NCI-H446 (cell line): Measurements from ENCODE around the gene FILIP1L.

Experiments used
- DNase-seq, 2 experiments: peaks; one replicate each; lab custom pipeline; 2025; lab: John Stamatoyannopoulos, UW

FILIP1L gene

GRCh38 chr3:99891610-99892285, 222.6 kb downstream of the FILIP1L start:
- no peak for DNase-seq

GRCh38 chr3:99885851-99886250, 228.4 kb downstream of the FILIP1L start:
- DNase-seq, result no peak

GRCh38 chr3:99885085-99885484, 229.2 kb downstream of the FILIP1L start:
- no peak for DNase-seq

- no peak for DNase-seq
Observed at GRCh38 chr3:99884484-99884883, 229.8 kb downstream of the FILIP1L start.

- DNase-seq, result no peak
Observed at GRCh38 chr3:99883693-99884092, 230.6 kb downstream of the FILIP1L start.

- DNase-seq, result no peak
Observed at GRCh38 chr3:99883138-99883461, 231.2 kb downstream of the FILIP1L start.

GRCh38 chr3:99882436-99883137, 231.7 kb downstream of the FILIP1L start:
- DNase-seq, result no peak

GRCh38 chr3:99881121-99881524, 233.2 kb downstream of the FILIP1L start:
- DNase-seq, result no peak

- DNase-seq, result no peak
Observed at GRCh38 chr3:99879275-99879674, 235.0 kb downstream of the FILIP1L start.

GRCh38 chr3:99878005-99878404, 236.3 kb downstream of the FILIP1L start:
- no peak for DNase-seq

- no peak for DNase-seq
Observed at GRCh38 chr3:99877031-99877579, 237.2 kb downstream of the FILIP1L start.

- DNase-seq, result no peak
Observed at GRCh38 chr3:99875929-99876841, 238.1 kb downstream of the FILIP1L start.

GRCh38 chr3:99875581-99875928, 238.7 kb downstream of the FILIP1L start:
- no peak for DNase-seq

- DNase-seq, result no peak
Observed at GRCh38 chr3:99874237-99875002, 239.9 kb downstream of the FILIP1L start.

- DNase-seq, result no peak
Observed at GRCh38 chr3:99873269-99874102, 240.8 kb downstream of the FILIP1L start.

GRCh38 chr3:99872923-99873254, 241.4 kb downstream of the FILIP1L start:
- DNase-seq, result no peak

GRCh38 chr3:99871231-99872045, 242.9 kb downstream of the FILIP1L start:
- no peak for DNase-seq

GRCh38 chr3:99870712-99871111, 243.6 kb downstream of the FILIP1L start:
- no peak for DNase-seq

GRCh38 chr3:99869621-99870020, 244.7 kb downstream of the FILIP1L start:
- no peak for DNase-seq

- peak in 1 of 2 experiments; percentile 32 for DNase-seq
Observed at GRCh38 chr3:99868311-99868646, 246.0 kb downstream of the FILIP1L start.
